Gastrocnemius medialis (tissue), 4 donors: Measurements from ENCODE around the gene XPR1. TPM values are rescaled to one million over a fixed set of nuclear protein-coding genes. Genes with fewer than 3 reads are reported as not detected.

Source experiments
- ATAC-seq, 2 donors: fragments of 150-250 bp; one replicate each; pipeline ENCODE4 v1.9.1; 2016
- DNase-seq, 2 donors: peaks; one replicate each; pipeline ENCODE4 v3.0.0-alpha.2; 2019
- H3K27ac ChIP-seq, 4 donors: fragments of 200-600 bp; sonication (generic); 1 replicate in 1 of 4; 2 replicates in 3 of 4; pipeline ENCODE4 v1.5.1; 2016 to 2018; ENCODE audit warnings: mild to moderate bottlenecking in 2 of 4, moderate library complexity in 1 of 4
- H3K27me3 ChIP-seq, 3 donors: fragments of 200-600 bp; sonication (generic) in 2 of 3; 1 replicate in 1 of 3; 2 replicates in 2 of 3; pipeline versions ENCODE4 v1.5.1 to v1.6.0; 2016 to 2019; ENCODE audit warnings: mild to moderate bottlenecking in 1 of 3, moderate library complexity in 1 of 3
- H3K36me3 ChIP-seq, 2 donors: fragments of 200-600 bp; sonication (generic) in 1 of 2; one replicate each; pipeline ENCODE4 v1.5.1; 2017 to 2018
- H3K4me1 ChIP-seq, 2 donors: fragments of 200-600 bp; sonication (generic) in 1 of 2; one replicate each; pipeline ENCODE4 v1.5.1; 2016 to 2017; ENCODE audit warnings: mild to moderate bottlenecking in 2 of 2
- H3K4me3 ChIP-seq, 4 donors: fragments of 200-600 bp; sonication (generic) in 3 of 4; 1 replicate in 1 of 4; 2 replicates in 3 of 4; pipeline ENCODE4 v1.5.1; 2016 to 2019; ENCODE audit warnings: mild to moderate bottlenecking in 2 of 4
- H3K9me3 ChIP-seq, 3 donors: fragments of 200-600 bp; sonication (generic) in 2 of 3; 1 replicate in 1 of 3; 2 replicates in 2 of 3; pipeline ENCODE4 v1.5.1; 2016 to 2019
- POLR2A ChIP-seq, 2 donors: fragments of 450-650 bp; IDR thresholded peaks; one replicate each; pipeline ENCODE4 v1.6.1; 2017; ENCODE audit warnings: antibody characterized with exemption in 2 of 2, mild to moderate bottlenecking in 2 of 2, moderate library complexity in 2 of 2
- in situ Hi-C, 4 donors: fragments of 200-750 bp; cut with MboI; loops; one replicate each; pipeline versions ENCODE4 v1.15.0 to v1.8.0; 2017; ENCODE audit warnings: low sequenced_read_pairs in 4 of 4
- intact Hi-C: fragments of 100-400 bp; cut with DNase I; formaldehyde crosslinking; loops from one replicate; pipeline ENCODE4 v1.15.1; 2023; ENCODE audit warnings: low total_unique reads
- total RNA-seq, 4 donors: library from RNA; depleted of rRNA; stranded (reverse); fragments of >200 nt; gene quantifications; one replicate each; pipeline versions ENCODE4 v1.1.0 to v1.2.3, GENCODE V29; 2016
- TF ChIP-seq, protein P1 (sequence below), 5 experiments: fragments of 450-650 bp in 3 of 5; fragments of 200-600 bp in 2 of 5; sonication (generic) in 2 of 5; IDR thresholded peaks in 4 of 5; conservative IDR thresholded peaks in 1 of 5; 1 replicate in 4 of 5; 2 replicates in 1 of 5; pipeline ENCODE4 v1.5.1; 2016 to 2019; ENCODE audit warnings: antibody characterized with exemption in 5 of 5, mild to moderate bottlenecking in 3 of 5, moderate library complexity in 3 of 5

Gene XPR1
- total RNA-seq, 4 donors from 2014 or later: 14.5 to 24.9 (median 18.6) TPM

DNA sequence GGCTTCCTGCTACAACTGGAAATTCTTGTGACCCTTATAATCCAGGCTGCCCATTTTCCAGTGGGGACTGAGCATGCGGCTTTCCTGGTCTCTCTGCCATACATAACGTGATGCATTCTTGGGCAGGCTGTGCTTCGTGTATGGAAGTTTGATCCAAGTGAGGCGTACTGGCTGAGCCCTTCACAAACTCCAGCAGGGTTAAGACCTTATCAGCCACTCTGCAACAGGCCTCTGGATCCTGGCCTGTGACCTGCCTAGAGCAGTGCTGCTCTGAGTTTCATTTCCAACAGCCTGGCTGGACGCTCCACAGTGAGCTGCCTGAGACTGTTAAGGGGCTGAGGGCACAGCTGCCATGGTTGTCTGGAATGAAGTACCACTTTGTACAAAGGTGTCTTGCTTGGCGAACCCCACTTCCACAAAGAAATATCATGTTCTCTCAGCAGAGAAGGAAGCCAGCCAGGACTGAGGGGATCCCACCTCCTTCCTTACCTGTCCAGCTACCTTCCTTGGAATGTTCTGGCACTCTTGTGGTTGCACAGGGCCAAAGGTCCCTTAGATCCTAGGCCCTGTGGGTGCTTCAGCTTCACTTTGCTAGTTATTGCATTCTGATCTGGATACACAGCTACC, 28.5 kb upstream of the XPR1 start:
- intact Hi-C loops: no loop called here
- H3K27me3 ChIP-seq: no peaks in the 10 kb centered on the region
- H3K27ac ChIP-seq: no peak overlapping the region
- DNase-seq: no peak
- TF ChIP-seq, protein P1, sequence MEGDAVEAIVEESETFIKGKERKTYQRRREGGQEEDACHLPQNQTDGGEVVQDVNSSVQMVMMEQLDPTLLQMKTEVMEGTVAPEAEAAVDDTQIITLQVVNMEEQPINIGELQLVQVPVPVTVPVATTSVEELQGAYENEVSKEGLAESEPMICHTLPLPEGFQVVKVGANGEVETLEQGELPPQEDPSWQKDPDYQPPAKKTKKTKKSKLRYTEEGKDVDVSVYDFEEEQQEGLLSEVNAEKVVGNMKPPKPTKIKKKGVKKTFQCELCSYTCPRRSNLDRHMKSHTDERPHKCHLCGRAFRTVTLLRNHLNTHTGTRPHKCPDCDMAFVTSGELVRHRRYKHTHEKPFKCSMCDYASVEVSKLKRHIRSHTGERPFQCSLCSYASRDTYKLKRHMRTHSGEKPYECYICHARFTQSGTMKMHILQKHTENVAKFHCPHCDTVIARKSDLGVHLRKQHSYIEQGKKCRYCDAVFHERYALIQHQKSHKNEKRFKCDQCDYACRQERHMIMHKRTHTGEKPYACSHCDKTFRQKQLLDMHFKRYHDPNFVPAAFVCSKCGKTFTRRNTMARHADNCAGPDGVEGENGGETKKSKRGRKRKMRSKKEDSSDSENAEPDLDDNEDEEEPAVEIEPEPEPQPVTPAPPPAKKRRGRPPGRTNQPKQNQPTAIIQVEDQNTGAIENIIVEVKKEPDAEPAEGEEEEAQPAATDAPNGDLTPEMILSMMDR (IDR thresholded peaks at IDR 0.05 in 4 of 5, conservative IDR thresholded peaks at IDR 0.05 in 1 of 5): no peak
- TF ChIP-seq POLR2A (IDR thresholded peaks at IDR 0.05): no peak
- no peaks in the 10 kb centered on the region for H3K36me3 ChIP-seq
- ATAC-seq: no peak
- no peaks in the 10 kb centered on the region for H3K9me3 ChIP-seq
- H3K4me3 ChIP-seq: no peak overlapping the region
- in situ Hi-C loops: no loop called here
- H3K4me1 ChIP-seq: no peaks in the 10 kb centered on the region

DNA sequence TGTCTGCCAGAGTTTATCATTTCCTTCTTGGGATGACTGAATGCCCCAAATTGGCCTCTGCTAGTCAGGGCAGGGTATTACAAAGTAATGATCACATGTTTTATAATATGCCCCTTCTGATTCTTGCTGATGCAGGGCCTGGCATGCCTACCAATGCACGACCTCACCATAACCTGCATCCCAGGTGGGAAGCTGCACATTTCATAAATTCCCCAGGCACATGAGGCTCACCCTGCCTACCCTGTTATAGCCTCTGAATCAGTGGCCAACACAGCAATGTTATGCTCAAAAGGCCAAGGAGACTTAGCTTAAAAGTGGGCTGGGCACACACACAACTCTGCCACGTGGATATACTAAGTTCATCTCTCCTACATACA, 28.0 kb upstream of the XPR1 start:
- Histone ChIP-seq H3K27me3 (no peaks in the 10 kb centered on the region), H3K9me3 (no peaks in the 10 kb centered on the region), H3K36me3 (no peaks in the 10 kb centered on the region), H3K4me1 (no peaks in the 10 kb centered on the region), H3K27ac (no peak overlapping the region), H3K4me3 (no peak overlapping the region)
- intact Hi-C loops: no loop called here
- DNase-seq (no peak), ATAC-seq (no peak)
- in situ Hi-C loops: no loop called here
- TF ChIP-seq POLR2A (IDR thresholded peaks at IDR 0.05): no peak
- TF ChIP-seq, protein P1 (IDR thresholded peaks at IDR 0.05 in 4 of 5, conservative IDR thresholded peaks at IDR 0.05 in 1 of 5): no peak

DNA sequence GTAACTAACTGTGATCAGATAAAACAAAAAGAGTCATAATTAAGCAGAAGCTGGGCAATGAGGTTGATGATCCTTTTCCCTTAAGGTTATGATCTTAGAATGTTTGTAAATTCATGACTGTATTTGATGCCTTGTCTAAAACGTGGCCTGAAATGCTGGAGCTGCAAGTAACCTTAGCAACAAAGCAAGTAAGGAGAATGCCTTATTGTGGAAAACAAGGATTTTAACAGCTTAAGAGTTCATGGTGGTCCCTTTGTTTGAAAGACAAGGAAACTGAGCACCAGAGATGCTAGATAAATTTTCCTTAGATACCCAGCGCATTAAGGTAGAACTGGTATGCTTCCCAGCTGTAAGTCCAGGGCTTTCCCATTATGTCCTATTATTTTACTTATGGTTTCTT, 25.7 kb upstream of the XPR1 start:
- no peak overlapping the region for H3K27ac ChIP-seq
- in situ Hi-C loops: no loop called here
- ATAC-seq: no peak

DNA sequence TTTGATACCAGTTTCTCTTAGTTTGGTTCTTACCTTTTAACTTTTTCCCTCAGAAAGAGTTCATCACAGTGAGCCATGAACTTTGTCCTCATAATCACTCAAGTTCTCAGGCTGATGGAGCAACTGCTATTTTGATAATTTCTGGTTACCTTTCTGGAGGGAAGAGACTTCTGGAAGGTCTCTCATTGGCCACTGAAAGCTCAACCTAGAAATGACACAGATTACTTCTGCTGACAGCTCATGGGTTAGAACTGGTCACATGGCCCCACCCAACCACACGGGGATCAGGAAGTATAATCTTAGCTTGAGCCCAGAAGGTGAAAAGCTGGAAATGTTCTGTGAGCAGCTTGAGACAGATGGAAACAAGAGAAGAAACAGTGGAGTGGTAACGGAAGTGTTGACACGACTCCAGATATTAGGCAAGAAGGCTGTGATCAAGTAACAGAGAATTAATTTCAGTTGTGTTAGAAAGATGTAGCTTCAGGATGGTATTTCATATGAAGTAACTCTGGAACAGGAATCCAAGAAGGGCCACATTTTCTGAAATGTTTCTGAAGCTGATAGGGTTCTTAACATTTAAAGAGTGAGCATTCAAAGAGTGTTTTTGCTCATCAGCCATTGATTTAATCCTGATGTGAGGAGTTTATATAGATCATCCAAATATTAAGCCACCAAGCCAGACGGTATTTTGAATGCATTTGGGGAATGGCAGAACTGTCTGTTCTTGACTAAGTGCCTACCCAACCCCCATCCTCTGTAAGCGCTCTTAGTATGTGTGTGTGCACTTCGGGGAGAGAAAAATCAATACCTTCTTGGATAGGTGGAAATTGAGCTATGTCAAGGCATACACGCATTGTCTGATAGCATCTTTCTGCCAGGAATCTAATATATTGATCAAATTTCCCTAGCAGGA, 21.9 kb upstream of the XPR1 start:
- intact Hi-C loops: loop anchor here (1.0 kb wide), 1 partner anchor 21 kb away; no protein-coding TSS in a partner anchor
- in situ Hi-C loops: no loop called here
- peaks cover 12 to 34% of the 10 kb centered on the region in 2 donors for H3K4me1 ChIP-seq
- peak overlapping the region; percentile 56 to 77 (median 67) for H3K27ac ChIP-seq
- H3K36me3 ChIP-seq: no peaks in the 10 kb centered on the region
- H3K9me3 ChIP-seq: no peaks in the 10 kb centered on the region
- no peak overlapping the region for H3K4me3 ChIP-seq
- peak; percentile 40 to 48 for DNase-seq
- ATAC-seq: peak; percentile 83 to 87
- no peaks in the 10 kb centered on the region for H3K27me3 ChIP-seq
- TF ChIP-seq, protein P1 (IDR thresholded peaks at IDR 0.05 in 4 of 5, conservative IDR thresholded peaks at IDR 0.05 in 1 of 5): no peak
- no peak for TF ChIP-seq POLR2A (IDR thresholded peaks at IDR 0.05)

More for the DNA sequence above, 25.7 kb upstream of the XPR1 start:
- Histone ChIP-seq H3K4me1 (peaks cover 6 to 19% of the 10 kb centered on the region in 2 donors), H3K27me3 (no peaks in the 10 kb centered on the region), H3K36me3 (no peaks in the 10 kb centered on the region), H3K4me3 (no peak overlapping the region), H3K9me3 (no peaks in the 10 kb centered on the region)
- TF ChIP-seq, protein P1 (IDR thresholded peaks at IDR 0.05 in 4 of 5, conservative IDR thresholded peaks at IDR 0.05 in 1 of 5): no peak
- TF ChIP-seq POLR2A (IDR thresholded peaks at IDR 0.05): no peak
- intact Hi-C loops: no loop called here
- DNase-seq: no peak
